ENCODE data around the gene TENT5A.

TENT5A gene

GRCh38 chr6:81752084-81752920 lies at the start of gene TENT5A:
Gene TENT5A, minus strand, starts transcription at chr6:81752681. Its CDS starts 540 bp downstream, at chr6:81752141.
- H3K36me3 ChIP-seq (ENCODE audit: control insufficient read depth, low read depth, low read length): no peaks in the 10 kb centered on the region
- peak within 1 kb of the TSS; percentile 78 for H3K4me3 ChIP-seq (ENCODE audit: low read length)
- H3K9ac ChIP-seq (ENCODE audit: low read length): peak within 1 kb of the TSS; percentile 36
- peaks cover 47% of the 10 kb centered on the region for H3K27me3 ChIP-seq (ENCODE audit: control insufficient read depth, insufficient read depth, low read length)
- no peaks in the 10 kb centered on the region for H3K9me3 ChIP-seq (ENCODE audit: control insufficient read depth, low read depth, low read length)
- peaks cover 3% of the 10 kb centered on the region for H3K4me1 ChIP-seq (ENCODE audit: control insufficient read depth, low read depth, low read length)
- no peak within 1 kb of the TSS for H3K27ac ChIP-seq (ENCODE audit: low read length)

GRCh38 chr6:81801489-81801888 lies 49.0 kb upstream of the TENT5A start:
- H3K4me1 ChIP-seq (ENCODE audit: control insufficient read depth, low read depth, low read length): peaks cover 6% of the 10 kb centered on the region
- H3K27me3 ChIP-seq (ENCODE audit: control insufficient read depth, insufficient read depth, low read length): no peaks in the 10 kb centered on the region
- H3K36me3 ChIP-seq (ENCODE audit: control insufficient read depth, low read depth, low read length): no peaks in the 10 kb centered on the region
- H3K9me3 ChIP-seq (ENCODE audit: control insufficient read depth, low read depth, low read length): no peaks in the 10 kb centered on the region
- no peak overlapping the region for H3K9ac ChIP-seq (ENCODE audit: low read length)
- no peak overlapping the region for H3K4me3 ChIP-seq (ENCODE audit: low read length)
- no peak overlapping the region for H3K27ac ChIP-seq (ENCODE audit: low read length)

DNA sequence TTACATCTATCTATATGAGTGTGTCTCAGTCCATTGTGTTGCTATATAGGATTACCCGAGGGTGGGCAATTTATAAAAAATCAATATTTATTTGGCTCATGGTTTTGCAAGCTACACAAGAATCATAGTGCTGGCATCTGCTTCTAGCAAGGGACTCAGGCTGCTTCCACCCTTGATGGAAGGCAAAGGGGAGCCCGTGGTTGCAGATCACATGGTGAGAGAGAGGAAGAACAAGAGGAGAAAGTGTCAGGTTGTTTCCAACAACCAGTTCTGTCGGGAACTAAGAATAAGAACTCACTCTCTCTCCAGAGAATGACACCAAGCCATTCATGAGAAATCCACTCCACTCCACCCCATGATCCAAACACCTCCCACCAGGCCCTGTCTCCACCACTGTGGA lies 48.2 kb upstream of the TENT5A start:
- peaks cover 6% of the 10 kb centered on the region for H3K4me1 ChIP-seq (ENCODE audit: control insufficient read depth, low read depth, low read length)
- H3K27me3 ChIP-seq (ENCODE audit: control insufficient read depth, insufficient read depth, low read length): no peaks in the 10 kb centered on the region
- H3K4me3 ChIP-seq (ENCODE audit: low read length): no peak overlapping the region
- H3K36me3 ChIP-seq (ENCODE audit: control insufficient read depth, low read depth, low read length): no peaks in the 10 kb centered on the region
- no peak overlapping the region for H3K9ac ChIP-seq (ENCODE audit: low read length)
- H3K9me3 ChIP-seq (ENCODE audit: control insufficient read depth, low read depth, low read length): no peaks in the 10 kb centered on the region
- H3K27ac ChIP-seq (ENCODE audit: low read length): no peak overlapping the region

- H3K4me1 ChIP-seq (ENCODE audit: control insufficient read depth, low read depth, low read length): peaks cover 6% of the 10 kb centered on the region
- no peaks in the 10 kb centered on the region for H3K27me3 ChIP-seq (ENCODE audit: control insufficient read depth, insufficient read depth, low read length)
- H3K9me3 ChIP-seq (ENCODE audit: control insufficient read depth, low read depth, low read length): no peaks in the 10 kb centered on the region
- H3K36me3 ChIP-seq (ENCODE audit: control insufficient read depth, low read depth, low read length): no peaks in the 10 kb centered on the region
- H3K4me3 ChIP-seq (ENCODE audit: low read length): no peak overlapping the region
- H3K9ac ChIP-seq (ENCODE audit: low read length): no peak overlapping the region
- H3K27ac ChIP-seq (ENCODE audit: low read length): no peak overlapping the region
These were observed 46.8 kb upstream of the TENT5A start for GRCh38 chr6:81799323-81799722.

- Histone ChIP-seq H3K9ac (ENCODE audit: low read length) (no peak overlapping the region), H3K4me1 (ENCODE audit: control insufficient read depth, low read depth, low read length) (peaks cover 6% of the 10 kb centered on the region), H3K27me3 (ENCODE audit: control insufficient read depth, insufficient read depth, low read length) (no peaks in the 10 kb centered on the region), H3K36me3 (ENCODE audit: control insufficient read depth, low read depth, low read length) (no peaks in the 10 kb centered on the region), H3K4me3 (ENCODE audit: low read length) (no peak overlapping the region), H3K27ac (ENCODE audit: low read length) (no peak overlapping the region), H3K9me3 (ENCODE audit: control insufficient read depth, low read depth, low read length) (no peaks in the 10 kb centered on the region)
These were observed 45.1 kb upstream of the TENT5A start for GRCh38 chr6:81797591-81797990.

DNA sequence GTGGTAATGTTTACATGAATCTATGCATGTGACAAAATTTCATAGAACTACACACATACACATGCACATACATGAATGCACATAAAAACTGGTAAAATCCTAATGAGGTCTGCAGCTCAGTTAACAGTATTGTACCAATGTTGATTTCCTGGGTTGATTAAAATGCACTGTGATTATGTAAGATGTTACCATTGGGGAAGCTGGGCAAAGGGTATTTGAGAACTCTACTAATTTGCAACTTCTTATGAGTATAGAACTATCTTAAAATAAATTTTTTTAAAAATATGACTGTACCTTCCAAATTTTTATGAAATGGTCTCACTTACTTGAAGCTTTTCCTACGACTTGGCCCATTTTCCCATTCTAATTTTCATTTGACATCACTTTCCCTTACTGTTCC lies 43.4 kb upstream of the TENT5A start:
- H3K27ac ChIP-seq (ENCODE audit: low read length): no peak overlapping the region
- H3K36me3 ChIP-seq (ENCODE audit: control insufficient read depth, low read depth, low read length): no peaks in the 10 kb centered on the region
- H3K27me3 ChIP-seq (ENCODE audit: control insufficient read depth, insufficient read depth, low read length): no peaks in the 10 kb centered on the region
- H3K4me3 ChIP-seq (ENCODE audit: low read length): no peak overlapping the region
- H3K9ac ChIP-seq (ENCODE audit: low read length): no peak overlapping the region
- H3K9me3 ChIP-seq (ENCODE audit: control insufficient read depth, low read depth, low read length): no peaks in the 10 kb centered on the region
- peaks cover 6% of the 10 kb centered on the region for H3K4me1 ChIP-seq (ENCODE audit: control insufficient read depth, low read depth, low read length)

DNA sequence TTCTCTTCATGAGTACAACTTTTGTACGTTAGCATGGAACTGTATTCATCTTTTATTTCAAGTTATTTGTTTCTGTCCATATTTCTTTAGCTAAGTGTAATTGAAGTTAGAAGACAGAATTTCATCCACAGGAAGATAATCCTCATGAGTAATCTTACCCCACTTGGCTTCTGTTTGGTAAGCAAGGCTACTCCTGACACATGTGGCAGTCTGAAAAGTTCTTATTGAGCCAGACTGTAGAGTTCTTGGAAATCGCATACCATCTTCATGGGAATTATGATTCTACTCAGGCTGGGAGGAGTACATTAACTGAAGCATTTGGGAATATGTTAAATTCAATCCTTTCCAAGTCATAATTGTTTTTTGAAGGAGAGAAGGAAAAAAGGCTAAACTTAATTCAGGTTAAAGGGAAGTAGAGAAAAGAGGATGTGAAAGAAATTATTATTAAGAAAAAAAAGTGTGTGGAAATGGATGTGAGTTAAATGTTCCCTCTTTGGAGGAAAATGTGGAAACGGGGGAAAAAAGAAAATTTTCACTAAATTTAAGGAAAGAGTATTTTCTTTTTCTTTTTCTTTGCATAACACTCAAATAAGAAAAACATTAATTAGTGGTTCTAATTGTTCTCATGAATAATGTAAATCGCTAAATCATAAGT lies 41.5 kb upstream of the TENT5A start:
- Histone ChIP-seq H3K36me3 (ENCODE audit: control insufficient read depth, low read depth, low read length) (no peaks in the 10 kb centered on the region), H3K9me3 (ENCODE audit: control insufficient read depth, low read depth, low read length) (no peaks in the 10 kb centered on the region), H3K27me3 (ENCODE audit: control insufficient read depth, insufficient read depth, low read length) (no peaks in the 10 kb centered on the region), H3K4me1 (ENCODE audit: control insufficient read depth, low read depth, low read length) (peaks cover 22% of the 10 kb centered on the region), H3K9ac (ENCODE audit: low read length) (no peak overlapping the region), H3K4me3 (ENCODE audit: low read length) (no peak overlapping the region), H3K27ac (ENCODE audit: low read length) (no peak overlapping the region)

DNA sequence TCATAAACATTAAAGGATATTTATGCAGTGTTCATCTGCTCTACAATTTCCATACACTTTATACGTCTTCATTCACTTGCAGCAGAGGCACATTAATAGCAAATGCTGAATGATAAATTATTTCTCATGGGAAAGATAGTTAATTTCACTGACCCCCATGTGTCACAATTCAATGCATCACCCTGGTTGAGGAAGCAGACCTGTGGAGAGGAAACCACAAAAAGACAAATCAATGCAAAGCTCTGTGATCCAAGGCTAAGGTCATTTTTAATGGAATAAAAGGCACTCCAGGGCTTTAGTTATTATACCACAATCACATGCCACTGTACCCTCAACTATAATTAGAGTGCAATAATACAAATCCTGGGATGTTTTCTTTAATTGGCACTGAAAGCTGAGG lies 40.3 kb upstream of the TENT5A start:
- no peaks in the 10 kb centered on the region for H3K9me3 ChIP-seq (ENCODE audit: control insufficient read depth, low read depth, low read length)
- H3K36me3 ChIP-seq (ENCODE audit: control insufficient read depth, low read depth, low read length): no peaks in the 10 kb centered on the region
- peaks cover 26% of the 10 kb centered on the region for H3K4me1 ChIP-seq (ENCODE audit: control insufficient read depth, low read depth, low read length)
- H3K27ac ChIP-seq (ENCODE audit: low read length): no peak overlapping the region
- H3K27me3 ChIP-seq (ENCODE audit: control insufficient read depth, insufficient read depth, low read length): no peaks in the 10 kb centered on the region
- H3K9ac ChIP-seq (ENCODE audit: low read length): no peak overlapping the region
- H3K4me3 ChIP-seq (ENCODE audit: low read length): no peak overlapping the region

DNA sequence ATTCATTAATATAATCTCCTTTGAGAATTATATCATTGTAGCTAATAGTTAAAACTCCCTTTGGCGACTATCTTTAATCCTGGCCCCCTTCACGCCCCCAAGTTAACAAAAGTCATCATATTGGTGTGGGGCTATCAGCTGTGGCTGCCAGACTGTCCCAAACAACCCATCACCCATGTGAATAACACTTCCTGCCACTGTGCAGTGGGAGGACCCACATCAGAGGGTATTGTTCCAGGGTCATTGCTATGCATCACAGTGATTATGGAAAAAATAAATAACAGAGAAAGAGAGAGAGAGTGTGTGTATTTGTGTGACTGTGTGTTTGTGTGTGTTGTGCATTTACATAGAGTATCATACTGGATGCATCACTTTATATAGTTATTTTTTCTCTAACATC lies 39.3 kb upstream of the TENT5A start:
- no peaks in the 10 kb centered on the region for H3K9me3 ChIP-seq (ENCODE audit: control insufficient read depth, low read depth, low read length)
- H3K27me3 ChIP-seq (ENCODE audit: control insufficient read depth, insufficient read depth, low read length): no peaks in the 10 kb centered on the region
- peaks cover 20% of the 10 kb centered on the region for H3K4me1 ChIP-seq (ENCODE audit: control insufficient read depth, low read depth, low read length)
- H3K9ac ChIP-seq (ENCODE audit: low read length): no peak overlapping the region
- H3K36me3 ChIP-seq (ENCODE audit: control insufficient read depth, low read depth, low read length): no peaks in the 10 kb centered on the region
- H3K4me3 ChIP-seq (ENCODE audit: low read length): no peak overlapping the region
- no peak overlapping the region for H3K27ac ChIP-seq (ENCODE audit: low read length)

DNA sequence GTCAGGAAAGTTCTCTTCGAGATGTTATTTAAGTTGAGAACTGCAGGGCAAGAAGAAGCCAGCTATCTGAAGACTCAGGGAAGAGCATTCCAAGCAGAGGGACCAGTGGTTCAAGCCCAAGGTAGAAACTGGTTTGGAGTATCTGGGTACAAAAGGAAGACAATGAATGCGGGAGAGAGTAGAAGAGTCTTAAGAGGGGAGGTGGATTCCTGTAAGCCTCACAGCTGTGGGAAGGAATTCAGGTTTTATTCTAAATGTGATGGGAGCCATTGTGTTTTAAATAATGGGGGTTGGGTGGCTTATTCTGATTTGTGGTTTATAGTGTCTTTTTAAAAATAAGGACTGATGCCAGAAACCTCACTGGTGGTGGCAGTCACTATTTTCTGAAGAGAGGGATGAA lies 37.6 kb upstream of the TENT5A start:
- Histone ChIP-seq H3K9ac (ENCODE audit: low read length) (no peak overlapping the region), H3K36me3 (ENCODE audit: control insufficient read depth, low read depth, low read length) (no peaks in the 10 kb centered on the region), H3K4me1 (ENCODE audit: control insufficient read depth, low read depth, low read length) (peaks cover 25% of the 10 kb centered on the region), H3K27me3 (ENCODE audit: control insufficient read depth, insufficient read depth, low read length) (no peaks in the 10 kb centered on the region), H3K4me3 (ENCODE audit: low read length) (peak overlapping the region; percentile 27), H3K9me3 (ENCODE audit: control insufficient read depth, low read depth, low read length) (no peaks in the 10 kb centered on the region), H3K27ac (ENCODE audit: low read length) (peak overlapping the region; percentile 24)

DNA sequence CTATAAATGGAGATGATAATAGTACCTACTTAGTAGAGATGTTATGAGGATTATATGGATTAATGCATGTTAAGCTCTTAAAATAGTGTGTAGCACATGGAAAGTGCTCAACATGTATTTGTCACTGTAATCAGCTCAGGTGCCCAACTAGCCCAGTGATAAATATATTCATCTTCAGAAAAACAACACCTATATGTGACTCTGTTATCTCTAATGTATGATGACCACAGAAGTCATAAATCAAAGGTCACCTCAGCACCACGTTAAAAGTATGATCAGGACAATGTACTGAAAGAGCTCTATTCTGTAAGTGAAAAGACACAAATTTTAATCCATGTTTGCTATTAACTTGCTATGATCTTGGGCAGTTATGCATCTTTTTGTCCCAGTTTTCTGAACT lies 36.8 kb upstream of the TENT5A start:
- Histone ChIP-seq H3K36me3 (ENCODE audit: control insufficient read depth, low read depth, low read length) (no peaks in the 10 kb centered on the region), H3K4me1 (ENCODE audit: control insufficient read depth, low read depth, low read length) (peaks cover 25% of the 10 kb centered on the region), H3K9me3 (ENCODE audit: control insufficient read depth, low read depth, low read length) (no peaks in the 10 kb centered on the region), H3K9ac (ENCODE audit: low read length) (no peak overlapping the region), H3K27me3 (ENCODE audit: control insufficient read depth, insufficient read depth, low read length) (no peaks in the 10 kb centered on the region), H3K27ac (ENCODE audit: low read length) (no peak overlapping the region), H3K4me3 (ENCODE audit: low read length) (no peak overlapping the region)

DNA sequence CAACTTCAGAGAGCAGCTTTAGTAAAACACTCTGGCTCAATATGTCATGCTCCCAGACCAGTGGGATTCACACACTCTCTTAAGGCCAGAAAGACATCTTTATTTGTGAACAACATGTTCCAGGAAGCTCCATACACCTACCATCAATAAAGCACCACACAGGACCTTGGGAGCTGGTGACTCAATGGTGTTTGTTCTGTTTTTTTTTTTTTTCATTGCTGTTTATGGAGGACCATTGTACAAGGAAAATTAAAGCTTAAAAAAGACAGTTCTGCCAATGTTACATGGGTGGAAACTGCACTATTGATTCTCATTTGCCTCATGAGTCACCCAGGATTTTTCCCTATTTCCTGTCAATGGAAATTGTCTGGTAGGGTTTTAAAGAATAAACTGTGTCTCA lies 36.3 kb upstream of the TENT5A start:
- Histone ChIP-seq H3K4me3 (ENCODE audit: low read length) (no peak overlapping the region), H3K27me3 (ENCODE audit: control insufficient read depth, insufficient read depth, low read length) (no peaks in the 10 kb centered on the region), H3K4me1 (ENCODE audit: control insufficient read depth, low read depth, low read length) (peaks cover 25% of the 10 kb centered on the region), H3K27ac (ENCODE audit: low read length) (no peak overlapping the region), H3K36me3 (ENCODE audit: control insufficient read depth, low read depth, low read length) (no peaks in the 10 kb centered on the region), H3K9me3 (ENCODE audit: control insufficient read depth, low read depth, low read length) (no peaks in the 10 kb centered on the region), H3K9ac (ENCODE audit: low read length) (no peak overlapping the region)
